DOHH2 (cell line): Measurements from ENCODE around the gene IL10RA.

Experiments
- CTCF ChIP-seq: fragments of 200-600 bp; sonication (generic); IDR thresholded peaks from one replicate; pipeline ENCODE4 v1.5.1; 2014; ENCODE audit warnings: antibody characterized with exemption, mild to moderate bottlenecking, low read depth, low read length; ENCODE audit not compliant: poor library complexity, severe bottlenecking
- EZH2phosphoT487 ChIP-seq: fragments of 200-600 bp; sonication (generic); IDR thresholded peaks from 2 replicates; pipeline ENCODE4 v1.6.1; 2017; ENCODE audit warnings: borderline replicate concordance, mild to moderate bottlenecking, antibody characterized with exemption, low read length, moderate library complexity, mixed read lengths

- TF ChIP-seq CTCF (no peak), EZH2phosphoT487 (no peak)
These were observed 60.9 kb downstream of the IL10RA start for GRCh38 chr11:118046964-118047700.
